Activated T-cell treated with anti-CD3 and anti-CD28 coated beads, Interleukin-2, amount 50 U/mL, for 72 hours (primary cell): ENCODE measurements around the gene TBC1D5. TPM values are rescaled to one million over a fixed set of nuclear protein-coding genes. Genes with fewer than 3 reads are reported as not detected.
A peak's percentile ranks its signal among the peaks of the same experiment; 100 is the strongest.

Experiments
- ATAC-seq, 2 donors: fragments of 150-1000 bp; cut with Tn5 transposase; replicated peaks in 1 of 2; 2 replicates each; pipeline ENCODE4 v1.10.0; 2021; ENCODE audit warnings: moderate library complexity in 2 of 2, mild to moderate bottlenecking in 1 of 2
- DNase-seq, 2 donors: peaks; one replicate each; pipeline ENCODE4 v3.0.0; 2021 to 2022; ENCODE audit warnings: mixed read lengths in 1 of 2
- H3K27ac Mint-ChIP-seq: one replicate; pipeline ENCODE4 v1.8.0; 2022; ENCODE audit warnings: mild to moderate bottlenecking, moderate library complexity, mixed read lengths
- H3K27me3 Mint-ChIP-seq: one replicate; pipeline ENCODE4 v1.8.0; 2022; ENCODE audit warnings: low read depth, mixed read lengths
- H3K36me3 Mint-ChIP-seq, 2 donors: one replicate each; pipeline ENCODE4 v1.8.0; 2022; ENCODE audit warnings: mixed read lengths in 2 of 2, mild to moderate bottlenecking in 1 of 2; ENCODE audit not compliant: insufficient read depth in 2 of 2
- H3K4me1 Mint-ChIP-seq: one replicate; pipeline ENCODE4 v1.8.0; 2022; ENCODE audit warnings: low read depth, mixed read lengths
- H3K4me3 Mint-ChIP-seq, 2 donors: one replicate each; pipeline ENCODE4 v1.8.0; 2022; ENCODE audit warnings: mild to moderate bottlenecking in 2 of 2, mixed read lengths in 2 of 2, moderate library complexity in 2 of 2
- H3K9me3 Mint-ChIP-seq, 2 donors: one replicate each; pipeline ENCODE4 v1.8.0; 2022; ENCODE audit warnings: mixed read lengths in 2 of 2
- total RNA-seq, 2 donors: library from RNA; stranded (reverse); gene quantifications; one replicate each; pipeline ENCODE4 v1.2.3, GENCODE V29; 2022

Gene TBC1D5
- total RNA-seq, 2 donors from 2014 or later = 51.2 to 52.4 TPM

DNA sequence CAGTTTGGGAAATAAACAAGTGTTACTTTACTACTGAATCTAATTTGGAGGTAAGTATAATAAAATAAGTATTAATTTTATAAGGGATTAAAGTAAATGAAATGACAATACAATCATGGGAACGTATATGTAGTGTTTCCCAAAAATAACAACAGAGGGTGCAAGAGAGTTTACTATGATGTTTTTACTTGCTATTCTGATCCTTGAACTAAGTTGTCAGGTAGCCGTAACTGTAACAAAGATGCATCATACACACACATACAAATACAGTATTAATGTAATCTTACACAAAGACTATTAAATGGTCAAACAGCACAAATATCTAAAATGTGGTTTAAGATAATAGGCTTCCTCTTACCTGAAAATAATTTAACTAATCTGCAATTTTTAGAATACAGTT lies 311.4 kb downstream of the TBC1D5 start:
- no peak for DNase-seq
- Mint-ChIP-seq H3K27ac (no peak overlapping the region), H3K9me3 (no peaks in the 10 kb centered on the region), H3K36me3 (no peaks in the 10 kb centered on the region), H3K4me3 (no peak overlapping the region), H3K27me3 (no peaks in the 10 kb centered on the region), H3K4me1 (no peaks in the 10 kb centered on the region)
- ATAC-seq = no peak

DNA sequence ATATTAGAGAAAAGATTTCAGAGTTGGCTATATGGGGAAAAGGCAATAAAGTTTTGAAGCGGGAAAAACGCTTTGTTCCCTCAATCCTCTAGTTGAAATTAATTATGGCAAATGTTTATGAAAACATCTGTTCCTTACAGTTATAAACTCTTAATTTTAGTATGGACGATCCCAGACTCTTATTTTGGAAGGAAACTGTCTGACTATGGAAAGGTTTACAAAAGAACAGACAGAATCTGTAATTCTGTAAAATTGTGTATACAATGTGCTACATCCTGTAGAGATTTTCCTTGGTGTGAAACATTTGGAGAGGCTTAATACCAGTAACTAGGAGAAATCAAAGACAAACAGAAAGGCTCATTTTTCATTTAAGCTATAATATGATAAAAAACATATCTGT lies 311.8 kb downstream of the TBC1D5 start:
- no peaks in the 10 kb centered on the region for H3K27me3 Mint-ChIP-seq
- no peaks in the 10 kb centered on the region for H3K9me3 Mint-ChIP-seq
- no peak for DNase-seq
- ATAC-seq = no peak
- no peaks in the 10 kb centered on the region for H3K36me3 Mint-ChIP-seq
- H3K4me1 Mint-ChIP-seq = no peaks in the 10 kb centered on the region
- no peak overlapping the region for H3K4me3 Mint-ChIP-seq
- H3K27ac Mint-ChIP-seq = no peak overlapping the region

DNA sequence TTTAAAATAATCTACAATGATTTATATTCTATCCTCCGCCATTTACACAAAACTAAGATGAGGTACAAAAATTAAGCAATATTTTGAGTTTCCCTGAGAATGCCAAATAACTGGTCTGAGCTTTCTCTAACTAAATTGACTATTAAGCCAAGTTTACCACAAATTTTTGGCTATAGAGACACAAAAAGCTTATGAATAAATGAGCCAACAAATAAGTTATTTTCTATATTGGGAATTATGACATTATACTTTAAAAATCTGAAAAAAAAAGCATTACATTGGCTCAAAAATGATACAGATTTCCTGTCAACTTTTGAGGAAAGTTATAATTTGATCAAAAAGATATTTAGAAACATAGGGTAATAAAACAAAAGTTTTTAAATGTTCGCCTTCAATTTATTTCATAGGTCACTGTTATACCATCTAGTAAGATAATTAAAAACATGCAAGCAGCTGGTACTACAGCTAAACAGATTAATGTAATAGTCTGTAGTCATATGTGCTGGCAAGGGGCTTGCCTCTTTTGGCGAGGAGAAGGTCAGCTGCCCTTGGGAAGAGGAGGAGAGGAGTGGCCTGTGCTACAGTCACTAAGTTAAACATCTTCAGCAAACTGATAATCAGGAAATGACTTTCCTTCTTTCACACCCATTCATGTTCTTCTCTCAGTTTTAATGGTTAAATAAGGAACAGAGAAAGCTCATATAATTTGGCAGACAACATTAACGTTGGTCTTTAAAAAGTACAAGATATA lies 318.5 kb downstream of the TBC1D5 start:
- no peaks in the 10 kb centered on the region for H3K36me3 Mint-ChIP-seq
- H3K27me3 Mint-ChIP-seq = no peaks in the 10 kb centered on the region
- no peak overlapping the region for H3K4me3 Mint-ChIP-seq
- no peaks in the 10 kb centered on the region for H3K4me1 Mint-ChIP-seq
- no peak overlapping the region for H3K27ac Mint-ChIP-seq
- DNase-seq (no peak), ATAC-seq (no peak)
- no peaks in the 10 kb centered on the region for H3K9me3 Mint-ChIP-seq

DNA sequence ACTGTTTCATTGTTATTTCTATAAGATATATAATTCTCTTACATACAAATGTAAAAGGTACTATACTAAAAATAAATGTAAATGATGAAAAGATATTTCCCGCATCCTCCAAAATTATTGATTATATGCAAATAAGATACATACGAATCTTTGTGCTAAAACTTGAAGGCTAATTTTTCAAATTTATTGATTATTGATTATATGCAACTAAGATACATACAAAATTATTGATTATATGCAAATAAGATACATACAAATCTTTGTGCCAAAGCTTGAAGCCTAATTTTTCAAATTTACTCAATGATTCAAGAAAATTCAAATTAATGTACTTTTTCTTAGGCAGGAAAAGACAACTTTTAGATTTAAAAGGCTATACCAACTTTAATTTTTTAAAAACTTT lies 319.8 kb downstream of the TBC1D5 start:
- H3K27ac Mint-ChIP-seq = no peak overlapping the region
- no peak overlapping the region for H3K4me3 Mint-ChIP-seq
- DNase-seq (no peak), ATAC-seq (no peak)
- no peaks in the 10 kb centered on the region for H3K36me3 Mint-ChIP-seq
- H3K4me1 Mint-ChIP-seq = no peaks in the 10 kb centered on the region
- H3K9me3 Mint-ChIP-seq = no peaks in the 10 kb centered on the region
- H3K27me3 Mint-ChIP-seq = no peaks in the 10 kb centered on the region

DNA sequence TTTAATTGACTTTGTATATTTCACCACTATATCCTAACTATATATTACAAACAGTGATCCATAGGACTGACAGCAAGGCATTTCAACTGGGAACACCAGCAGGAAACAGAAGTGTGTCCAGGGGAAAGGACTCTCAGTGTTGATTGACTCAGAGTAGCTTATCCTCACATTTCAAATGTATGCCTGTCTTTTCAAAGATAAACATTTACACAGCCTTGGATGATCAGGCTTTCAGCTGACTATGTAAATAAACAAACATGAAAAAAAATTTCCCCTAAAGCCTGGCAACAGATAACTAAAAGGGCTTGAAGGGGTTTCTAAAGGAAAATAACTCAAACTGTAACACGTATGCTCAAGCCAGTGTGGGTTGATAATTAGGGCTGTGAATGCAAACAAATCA lies 321.8 kb downstream of the TBC1D5 start:
- Mint-ChIP-seq H3K4me1 (no peaks in the 10 kb centered on the region), H3K27ac (no peak overlapping the region), H3K36me3 (no peaks in the 10 kb centered on the region), H3K27me3 (no peaks in the 10 kb centered on the region), H3K4me3 (no peak overlapping the region), H3K9me3 (no peaks in the 10 kb centered on the region)
- DNase-seq = no peak
- ATAC-seq = no peak

DNA sequence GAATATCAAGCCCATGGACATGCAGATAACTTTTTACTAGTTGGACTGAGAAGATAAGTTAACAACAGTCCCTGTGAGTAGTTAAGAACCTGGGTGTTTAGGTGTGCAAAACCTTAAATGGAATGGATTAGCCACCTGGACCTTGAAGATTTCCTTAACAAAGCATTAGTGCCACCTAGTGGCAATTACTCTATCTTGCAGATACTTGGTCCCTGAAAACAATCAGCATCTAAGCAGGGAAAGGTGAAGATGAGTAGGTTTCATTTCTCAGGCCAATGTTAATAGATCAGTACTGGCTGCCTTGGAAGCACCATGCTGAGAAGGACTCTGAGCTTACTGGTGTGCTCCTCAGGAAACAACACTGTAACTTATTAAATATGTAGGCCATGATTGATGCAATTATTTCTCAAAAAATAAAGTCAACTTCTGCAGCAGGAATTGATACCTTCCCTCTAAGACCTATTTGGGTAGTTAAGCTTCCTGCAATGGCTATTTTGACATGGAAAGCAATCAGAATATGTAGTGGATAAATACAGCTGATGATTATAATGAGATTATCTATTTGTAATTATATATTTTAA lies 329.4 kb downstream of the TBC1D5 start:
- H3K27ac Mint-ChIP-seq = no peak overlapping the region
- no peaks in the 10 kb centered on the region for H3K27me3 Mint-ChIP-seq
- no peak overlapping the region for H3K4me3 Mint-ChIP-seq
- peak; percentile 3 to 16 for DNase-seq
- H3K4me1 Mint-ChIP-seq = no peaks in the 10 kb centered on the region
- peak in 1 of 2 donors; percentile 36 for ATAC-seq
- no peaks in the 10 kb centered on the region for H3K36me3 Mint-ChIP-seq
- H3K9me3 Mint-ChIP-seq = no peaks in the 10 kb centered on the region

DNA sequence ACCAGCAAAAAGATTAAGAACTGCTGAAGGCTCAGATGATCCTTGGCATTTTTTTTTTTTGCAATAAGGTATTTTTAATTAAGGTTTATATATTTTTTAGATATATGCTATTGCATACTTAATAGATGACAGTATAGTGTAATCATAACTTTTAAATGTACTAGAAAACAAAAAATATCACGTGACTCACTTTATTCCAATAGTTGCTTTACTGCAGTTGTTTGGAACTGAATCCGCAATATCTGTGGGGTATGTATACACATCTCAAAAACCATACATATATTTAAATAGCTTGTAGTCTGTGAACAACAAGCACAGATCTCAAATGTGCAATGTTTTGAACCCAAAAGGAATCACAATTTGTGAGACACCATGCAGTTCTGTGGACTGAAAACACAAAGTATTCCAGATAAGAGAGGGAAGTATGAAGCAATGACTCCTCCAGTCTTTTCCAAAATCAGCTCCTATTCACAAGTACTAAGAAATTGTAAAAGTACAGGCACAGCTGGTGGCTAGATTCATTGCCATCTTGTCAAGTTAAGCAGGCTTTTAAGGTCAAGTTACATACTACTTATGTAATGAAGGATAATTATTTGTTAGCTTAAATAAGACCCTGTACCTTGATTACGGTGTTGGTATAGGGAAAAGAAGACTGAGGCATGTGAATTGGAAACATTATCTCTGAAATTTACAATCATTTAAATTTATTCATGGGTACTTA lies 331.1 kb downstream of the TBC1D5 start:
- Mint-ChIP-seq H3K4me3 (no peak overlapping the region), H3K27me3 (no peaks in the 10 kb centered on the region), H3K36me3 (no peaks in the 10 kb centered on the region), H3K4me1 (no peaks in the 10 kb centered on the region), H3K9me3 (no peaks in the 10 kb centered on the region), H3K27ac (no peak overlapping the region)
- no peak for ATAC-seq
- DNase-seq = no peak

DNA sequence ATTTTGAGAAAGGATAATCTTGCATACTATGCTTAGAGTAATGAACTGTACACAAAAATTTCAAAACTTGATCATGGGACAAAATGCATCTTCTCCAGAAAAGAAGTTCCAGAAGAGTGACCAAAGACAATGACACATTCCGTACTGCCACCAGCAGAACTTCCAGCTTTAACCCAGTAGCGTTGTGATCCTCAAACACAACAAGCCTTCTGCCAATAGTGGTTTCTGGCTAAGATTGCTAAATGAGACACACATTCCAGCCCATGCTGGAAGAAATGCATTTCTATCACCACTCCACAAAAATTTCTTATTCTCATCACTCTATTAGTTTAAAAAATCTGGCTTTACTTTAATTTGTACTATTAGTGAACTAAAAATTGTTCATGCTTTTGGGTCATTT lies 334.9 kb downstream of the TBC1D5 start:
- ATAC-seq (no peak), DNase-seq (no peak)
- Mint-ChIP-seq H3K9me3 (no peaks in the 10 kb centered on the region), H3K36me3 (no peaks in the 10 kb centered on the region), H3K27me3 (no peaks in the 10 kb centered on the region), H3K4me1 (no peaks in the 10 kb centered on the region), H3K4me3 (no peak overlapping the region), H3K27ac (no peak overlapping the region)

DNA sequence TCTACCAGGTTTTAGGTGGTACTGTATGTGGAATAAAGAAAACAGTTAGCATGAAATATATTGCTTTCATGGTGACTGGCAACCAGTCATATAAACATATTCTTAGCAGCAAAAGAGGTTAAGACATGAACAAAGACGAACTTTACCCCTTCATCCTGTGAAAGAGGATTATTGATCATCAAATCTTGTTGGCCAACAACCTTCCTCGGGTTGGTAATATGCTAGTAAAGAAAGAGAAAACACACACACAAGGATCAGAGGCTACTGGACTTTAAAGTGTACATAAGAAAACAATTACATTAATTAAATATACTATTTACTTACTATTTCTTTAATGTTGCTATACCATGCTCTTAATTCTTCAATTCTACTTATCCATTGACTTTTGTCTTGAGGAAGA lies 337.9 kb downstream of the TBC1D5 start:
- ATAC-seq = no peak
- H3K4me1 Mint-ChIP-seq = no peaks in the 10 kb centered on the region

DNA sequence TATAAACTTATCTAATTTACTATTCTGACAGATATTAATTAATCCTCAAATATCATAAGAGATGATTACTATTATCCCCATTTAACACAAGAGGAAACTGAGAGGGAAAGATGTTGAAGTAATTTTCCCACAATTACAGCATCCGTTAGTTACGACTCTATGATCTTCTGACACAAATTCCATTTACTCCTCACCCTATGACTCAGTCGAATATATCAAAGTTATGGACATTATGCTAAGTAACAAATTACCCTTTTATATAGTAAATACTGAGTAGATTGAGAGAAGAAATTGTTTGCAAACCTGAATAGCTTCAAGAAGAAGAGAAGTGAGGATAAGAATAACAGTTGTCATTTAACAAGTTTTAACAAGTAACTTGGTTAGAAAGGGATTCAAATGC lies 340.0 kb downstream of the TBC1D5 start:
- Mint-ChIP-seq H3K27me3 (no peaks in the 10 kb centered on the region), H3K36me3 (no peaks in the 10 kb centered on the region), H3K4me3 (no peak overlapping the region), H3K4me1 (no peaks in the 10 kb centered on the region), H3K9me3 (no peaks in the 10 kb centered on the region), H3K27ac (no peak overlapping the region)
- no peak for ATAC-seq
- DNase-seq = no peak

More for the DNA sequence above, 337.9 kb downstream of the TBC1D5 start:
- Mint-ChIP-seq H3K9me3 (no peaks in the 10 kb centered on the region), H3K27me3 (no peaks in the 10 kb centered on the region), H3K36me3 (no peaks in the 10 kb centered on the region), H3K4me3 (no peak overlapping the region), H3K27ac (no peak overlapping the region)
- DNase-seq = no peak

DNA sequence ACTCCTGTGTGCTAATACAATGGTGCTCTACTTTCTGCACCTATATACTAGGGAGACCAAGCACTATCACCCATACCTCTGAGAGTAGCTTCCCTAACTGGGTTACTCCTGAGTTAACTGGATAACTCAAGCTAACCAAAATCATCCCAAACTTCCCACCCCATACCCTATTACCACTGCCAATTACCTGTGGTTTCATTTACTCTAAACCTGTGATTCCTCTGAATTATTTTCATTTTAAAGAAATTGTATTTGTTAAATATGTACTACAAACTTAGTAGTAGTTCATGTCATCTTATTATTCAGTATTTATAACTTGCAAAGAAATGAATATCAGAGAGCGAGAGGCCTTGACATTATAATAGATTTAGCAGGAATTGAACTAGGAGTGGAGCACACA lies 340.5 kb downstream of the TBC1D5 start:
- Mint-ChIP-seq H3K27me3 (no peaks in the 10 kb centered on the region), H3K4me1 (no peaks in the 10 kb centered on the region), H3K36me3 (no peaks in the 10 kb centered on the region), H3K4me3 (no peak overlapping the region), H3K9me3 (no peaks in the 10 kb centered on the region), H3K27ac (no peak overlapping the region)
- no peak for DNase-seq
- ATAC-seq = no peak

DNA sequence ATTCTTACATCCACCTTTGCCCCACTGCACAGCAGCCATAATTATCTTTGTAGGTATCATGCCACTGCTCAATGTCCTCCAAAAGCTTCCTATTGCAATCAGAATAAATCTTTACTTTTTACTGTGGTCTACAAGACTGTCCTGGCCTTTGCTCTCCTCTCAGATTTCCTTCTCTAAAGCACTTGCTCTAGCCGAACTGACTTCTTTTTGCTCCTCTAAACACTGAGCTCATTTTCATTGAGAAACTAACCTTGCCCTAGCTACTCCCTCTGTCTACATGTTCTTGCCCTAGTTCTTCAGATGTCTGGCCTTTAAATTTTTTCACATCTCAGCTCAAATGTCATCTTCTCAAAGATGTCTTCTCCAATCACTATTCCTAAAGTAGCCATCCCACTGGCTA lies 342.8 kb downstream of the TBC1D5 start:
- ATAC-seq (no peak), DNase-seq (no peak)
- Mint-ChIP-seq H3K36me3 (no peaks in the 10 kb centered on the region), H3K4me1 (no peaks in the 10 kb centered on the region), H3K27me3 (no peaks in the 10 kb centered on the region), H3K9me3 (no peaks in the 10 kb centered on the region), H3K27ac (no peak overlapping the region), H3K4me3 (no peak overlapping the region)

DNA sequence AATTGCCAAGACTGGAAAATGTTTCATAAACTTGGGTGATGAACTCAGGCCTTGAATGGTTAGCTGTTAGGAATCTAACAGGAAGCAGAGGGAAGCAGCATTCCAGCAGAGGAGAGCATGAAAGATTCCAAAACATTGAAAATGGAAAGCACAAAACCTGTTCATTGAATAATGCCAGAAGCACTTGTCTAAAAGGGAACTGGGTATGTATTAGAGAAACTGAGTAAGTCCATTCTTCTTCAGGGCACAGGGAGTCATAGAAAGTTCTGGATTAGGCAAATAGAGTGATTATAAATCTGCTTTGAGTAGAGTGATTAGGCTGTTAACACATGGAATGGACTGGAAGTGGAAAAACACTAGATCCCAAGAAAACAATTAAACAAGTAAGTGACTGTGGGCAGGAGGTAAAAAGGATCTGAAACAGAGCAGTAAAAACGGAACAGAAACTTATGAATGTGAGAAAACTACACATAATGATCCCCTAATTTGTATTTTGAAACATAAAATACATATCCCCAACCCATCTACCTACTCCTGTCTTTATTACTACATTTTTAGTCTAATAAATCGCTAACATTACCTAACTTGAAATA lies 343.4 kb downstream of the TBC1D5 start:
- Mint-ChIP-seq H3K27me3 (no peaks in the 10 kb centered on the region), H3K27ac (no peak overlapping the region), H3K4me3 (no peak overlapping the region), H3K9me3 (no peaks in the 10 kb centered on the region), H3K4me1 (no peaks in the 10 kb centered on the region), H3K36me3 (no peaks in the 10 kb centered on the region)
- DNase-seq = no peak
- no peak for ATAC-seq
